Erythroblast (primary cell): ENCODE data around the gene SLC47A2.
A peak's percentile ranks its signal among the peaks of the same experiment; 100 is the strongest.
"Not testable (repeated sequence)": the region's sequence is repeated elsewhere in the genome, so short reads cannot be mapped to it uniquely, and the experiment has no call there.

Experiments used
- DNase-seq, 2 experiments: peaks; one replicate each; lab custom pipeline; 2025; lab: John Stamatoyannopoulos, UW
- GATA1 ChIP-seq: IDR thresholded peaks from 2 replicates; pipeline ENCODE4 v1.6.1; 2011; ENCODE audit warnings: low read depth, mild to moderate bottlenecking, control low read depth, low read length, moderate library complexity
- POLR2A ChIP-seq: IDR thresholded peaks from 2 replicates; pipeline ENCODE4 v1.6.1; 2011; ENCODE audit warnings: mild to moderate bottlenecking, low read length

The SLC47A2 gene

DNA sequence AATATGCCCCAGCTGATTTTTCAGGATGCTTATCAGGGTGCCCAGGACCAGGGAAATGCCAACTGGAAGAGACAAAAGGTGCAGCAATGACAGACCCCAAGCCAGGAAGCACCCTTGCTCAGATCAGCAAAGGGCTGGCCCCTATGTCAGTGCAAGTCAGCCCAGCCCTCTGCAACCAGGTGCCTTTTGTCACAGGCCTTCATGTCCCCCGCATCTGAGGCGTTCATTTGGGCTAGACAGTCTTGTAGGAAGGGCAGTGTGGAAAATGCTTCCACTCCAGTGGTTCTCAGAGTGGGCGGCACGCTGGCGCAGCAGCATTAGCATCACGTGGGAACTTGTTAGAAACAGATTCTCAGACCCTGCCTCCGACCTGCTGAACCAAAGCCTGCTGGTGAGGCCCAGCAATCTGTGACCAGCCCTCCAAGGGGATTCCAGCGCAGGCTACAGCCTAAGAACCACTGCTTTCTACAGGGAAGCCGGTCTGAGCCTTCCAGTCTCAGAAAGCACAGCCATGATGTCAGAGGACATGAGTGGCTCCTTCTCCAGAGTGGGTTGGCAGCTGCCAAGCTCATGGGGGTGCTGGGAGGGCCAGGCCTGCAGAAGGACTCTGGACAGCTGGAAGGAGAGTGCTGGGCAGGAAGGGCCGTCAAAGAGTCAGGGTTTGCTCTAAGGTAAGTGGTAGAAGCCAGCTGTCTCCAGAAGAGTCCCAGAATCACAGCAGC lies 13.1 kb downstream of the SLC47A2 start:
- no peak for TF ChIP-seq GATA1
- TF ChIP-seq POLR2A, result no peak
- no peak for DNase-seq

DNA sequence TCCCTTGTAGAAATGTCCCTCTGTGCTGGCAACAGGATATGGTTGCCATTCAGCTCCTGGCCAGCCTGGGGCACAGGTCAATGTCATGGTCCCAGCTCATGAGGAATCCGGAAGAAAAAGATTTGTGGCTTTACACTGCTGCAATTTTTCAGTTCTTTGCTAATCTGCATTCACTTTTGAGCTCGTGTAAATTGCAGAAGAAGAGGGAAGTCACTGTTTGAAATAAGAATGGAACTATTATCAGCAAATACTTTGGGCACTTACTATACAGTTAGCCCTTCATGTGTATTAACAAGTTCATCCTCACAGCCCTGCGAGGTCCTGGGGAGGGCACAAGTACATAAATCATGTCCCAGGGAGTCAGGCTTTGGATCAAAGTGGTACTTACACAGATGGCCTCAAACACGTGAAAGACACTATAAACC lies 14.2 kb downstream of the SLC47A2 start:
- TF ChIP-seq POLR2A (no peak), GATA1 (no peak)
- DNase-seq, result no peak

DNA sequence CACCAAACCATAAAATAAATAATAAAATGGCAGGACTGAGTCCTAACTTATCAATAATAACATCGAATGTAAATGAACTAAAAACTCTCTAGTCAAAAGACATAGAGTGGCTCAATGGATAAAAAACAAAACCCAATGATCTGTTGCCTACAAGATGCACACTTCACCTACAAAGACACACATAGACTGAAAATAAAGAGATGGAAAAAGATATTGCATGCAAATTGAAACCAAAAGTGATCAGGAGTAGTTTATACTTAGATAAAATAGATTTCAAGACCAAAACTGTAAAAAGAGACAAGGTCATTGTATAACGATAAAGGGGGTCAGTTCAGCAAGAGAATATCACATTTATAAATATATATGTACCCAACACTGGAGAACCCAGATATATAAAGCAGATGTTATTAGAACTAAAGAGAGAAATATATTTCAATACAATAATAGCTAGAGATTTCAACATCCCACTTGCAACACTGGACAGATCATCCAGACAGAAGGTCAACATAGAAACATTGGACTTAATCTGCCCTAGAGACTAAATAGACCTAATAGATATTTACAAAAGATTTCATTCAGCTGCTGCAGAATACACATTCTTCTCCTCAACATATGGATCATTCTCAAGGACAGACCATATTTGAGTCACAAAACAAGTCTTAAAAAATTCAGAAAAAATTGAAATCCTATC lies 29.8 kb downstream of the SLC47A2 start:
- no peak for TF ChIP-seq GATA1
- TF ChIP-seq POLR2A, result no peak
- DNase-seq, result no peak

DNA sequence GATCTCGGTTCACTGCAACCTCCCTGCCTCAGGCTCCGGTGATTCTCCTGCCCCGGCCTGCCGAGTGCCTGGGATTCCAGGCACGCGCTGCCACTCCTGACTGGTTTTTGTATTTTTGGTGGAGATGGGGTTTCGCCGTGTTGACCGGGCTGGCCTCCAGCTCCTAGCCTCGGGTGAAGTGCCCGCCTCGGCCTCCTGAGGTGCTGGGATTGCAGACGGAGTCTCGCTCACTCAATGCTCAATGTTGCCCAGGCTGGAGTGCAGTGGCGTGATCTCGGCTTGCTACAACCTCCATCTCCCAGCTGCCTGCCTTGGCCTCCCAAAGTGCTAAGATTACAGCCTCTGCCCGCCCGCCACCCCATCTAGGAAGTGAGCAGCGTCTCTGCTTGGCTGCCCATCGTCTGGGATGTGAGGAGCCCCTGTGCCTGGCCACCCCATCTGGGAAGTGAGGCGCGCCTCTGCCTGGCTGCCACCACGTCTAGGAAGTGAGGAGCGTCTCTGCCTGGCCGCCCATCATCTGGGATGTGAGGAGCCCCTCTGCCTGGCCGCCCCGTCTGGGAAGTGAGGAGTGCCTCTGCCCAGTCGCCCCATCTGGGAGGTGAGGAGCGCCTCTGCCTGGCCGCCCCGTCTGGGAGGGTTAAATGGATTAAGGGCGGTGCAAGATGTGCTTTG lies 31.3 kb downstream of the SLC47A2 start:
- DNase-seq, result not testable (repeated sequence)

DNA sequence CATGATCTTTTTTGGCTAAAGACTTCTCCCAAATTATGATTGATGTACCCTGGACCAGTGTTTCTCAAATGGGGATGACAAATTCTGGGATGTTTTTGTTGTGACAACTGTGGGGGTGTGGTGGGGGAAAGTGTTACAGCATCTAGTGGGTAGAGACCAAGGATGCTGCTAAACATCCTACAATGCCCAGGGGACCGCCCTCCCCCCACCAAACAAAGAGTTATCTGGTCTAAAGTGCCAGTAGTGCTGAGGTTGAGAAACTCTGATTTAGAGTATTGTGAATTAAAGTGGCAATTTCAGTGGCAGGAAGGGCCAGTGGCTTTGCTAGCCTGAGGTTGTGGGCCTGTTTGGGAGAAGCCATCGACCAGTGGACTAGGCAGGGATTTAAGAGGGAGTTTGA lies 33.3 kb downstream of the SLC47A2 start:
- TF ChIP-seq GATA1 (no peak), POLR2A (no peak)
- no peak for DNase-seq

DNA sequence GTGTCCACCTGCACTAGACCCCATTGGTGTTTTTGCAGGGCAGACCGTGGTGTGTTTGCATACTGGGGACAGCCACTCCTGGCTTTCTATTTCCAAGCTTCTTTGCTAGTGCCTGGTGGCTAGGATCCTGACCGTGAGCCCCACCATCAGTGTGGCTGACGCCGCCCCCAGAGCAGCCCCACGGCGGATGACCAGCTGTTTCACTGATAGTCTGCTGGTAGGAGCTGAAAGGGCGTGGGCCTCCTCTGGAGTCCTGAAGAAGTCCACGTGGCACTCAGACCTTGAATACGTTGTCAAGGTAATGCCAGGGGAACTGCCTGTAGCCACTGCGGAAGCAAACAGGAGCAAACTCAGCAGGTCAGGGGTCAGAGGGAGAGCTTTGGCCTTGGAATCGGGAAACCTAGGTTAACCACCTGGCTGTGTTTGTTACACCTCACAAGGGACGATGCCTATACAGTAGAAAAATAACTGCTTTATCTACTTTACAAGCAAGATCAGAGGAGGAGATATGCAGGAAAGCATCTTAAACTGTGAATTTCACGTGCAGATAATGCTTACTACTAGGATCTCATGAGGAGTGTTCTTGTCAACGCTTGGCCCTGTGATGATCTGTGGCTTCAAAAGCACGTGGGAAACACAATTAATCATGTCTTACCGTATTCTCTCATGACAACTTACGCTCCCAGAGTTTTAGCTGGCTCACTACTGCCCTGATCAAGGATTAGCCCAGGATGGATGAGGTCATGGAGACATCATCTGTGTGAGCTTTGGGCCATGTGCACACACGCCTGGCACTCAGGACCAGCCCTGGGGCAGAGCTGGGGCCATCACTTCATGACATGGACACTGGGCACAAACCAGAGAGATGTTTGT lies 37.6 kb downstream of the SLC47A2 start:
- DNase-seq, result peak in 1 of 2 experiments; percentile 20
- no peak for TF ChIP-seq GATA1
- TF ChIP-seq POLR2A, result no peak

DNA sequence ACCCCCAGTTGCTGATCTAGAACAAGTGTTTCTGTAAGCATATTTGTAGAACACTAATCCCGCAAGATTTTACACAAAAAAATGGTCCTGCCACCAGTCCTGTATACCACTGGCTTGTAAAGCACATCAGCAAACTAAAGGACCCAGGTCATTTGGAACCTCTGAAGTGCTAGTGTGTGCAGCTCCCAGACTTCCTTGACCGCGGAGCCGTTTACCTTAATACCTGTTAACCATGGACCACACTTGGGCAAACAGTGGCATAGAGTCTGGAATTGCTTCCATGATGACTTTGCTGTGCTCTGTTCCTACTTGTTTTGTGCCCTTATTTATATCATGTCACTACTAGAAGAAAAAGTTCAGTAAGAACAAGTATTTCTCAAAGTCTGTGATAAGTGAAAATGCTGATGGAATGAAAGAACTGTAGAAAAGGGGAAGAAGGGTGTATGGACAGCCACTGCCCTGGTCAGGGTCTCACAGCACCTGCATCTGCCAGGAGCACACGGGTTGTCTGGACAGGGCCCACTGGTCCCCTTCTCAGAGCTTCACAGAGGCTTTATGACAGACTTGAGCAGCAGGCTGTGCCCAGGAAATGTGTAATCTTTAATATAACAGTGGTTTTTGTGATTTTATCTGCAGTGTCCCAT lies 38.5 kb downstream of the SLC47A2 start:
- no peak for DNase-seq
- no peak for TF ChIP-seq GATA1
- TF ChIP-seq POLR2A, result no peak

DNA sequence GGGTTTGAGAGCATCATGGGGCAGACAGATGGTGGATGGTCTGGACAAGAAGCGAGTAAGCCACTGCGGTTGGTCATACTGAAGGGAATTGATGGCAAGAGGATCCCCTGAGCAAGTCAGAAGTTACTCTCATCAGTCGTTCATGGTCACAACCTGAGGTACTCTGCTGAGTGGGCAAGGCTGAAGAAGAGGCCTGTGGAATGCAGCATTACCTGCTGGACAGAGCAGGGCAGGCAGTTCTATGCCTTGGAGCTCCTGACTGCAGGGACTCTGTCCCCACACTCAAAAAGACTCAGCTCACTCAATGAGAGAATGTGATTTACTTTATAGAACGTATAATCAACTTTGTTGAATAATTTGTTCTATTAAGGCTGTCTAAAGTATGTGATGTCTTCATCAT lies 39.5 kb downstream of the SLC47A2 start:
- no peak for TF ChIP-seq GATA1
- TF ChIP-seq POLR2A, result no peak
- no peak for DNase-seq

DNA sequence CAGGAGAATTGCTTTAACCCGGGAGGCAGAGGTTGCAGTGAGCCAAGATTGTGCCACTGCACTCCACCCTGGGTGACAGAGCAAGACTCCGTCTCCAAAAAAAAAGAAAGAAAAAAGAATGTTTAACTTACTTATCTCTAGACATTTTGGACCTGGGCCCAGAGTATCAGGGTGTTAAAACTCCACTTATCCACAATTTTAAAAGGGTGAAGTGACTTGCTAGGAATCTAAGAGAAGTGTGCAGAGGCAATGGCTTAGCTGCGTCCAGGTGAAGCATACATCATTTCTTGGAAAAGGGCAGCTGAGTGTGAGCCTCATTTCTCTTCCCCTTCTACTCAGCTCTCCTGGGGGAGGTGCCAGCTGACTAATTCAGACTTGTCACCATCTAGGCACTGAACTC lies 42.8 kb downstream of the SLC47A2 start:
- TF ChIP-seq GATA1, result no peak
- TF ChIP-seq POLR2A, result no peak

DNA sequence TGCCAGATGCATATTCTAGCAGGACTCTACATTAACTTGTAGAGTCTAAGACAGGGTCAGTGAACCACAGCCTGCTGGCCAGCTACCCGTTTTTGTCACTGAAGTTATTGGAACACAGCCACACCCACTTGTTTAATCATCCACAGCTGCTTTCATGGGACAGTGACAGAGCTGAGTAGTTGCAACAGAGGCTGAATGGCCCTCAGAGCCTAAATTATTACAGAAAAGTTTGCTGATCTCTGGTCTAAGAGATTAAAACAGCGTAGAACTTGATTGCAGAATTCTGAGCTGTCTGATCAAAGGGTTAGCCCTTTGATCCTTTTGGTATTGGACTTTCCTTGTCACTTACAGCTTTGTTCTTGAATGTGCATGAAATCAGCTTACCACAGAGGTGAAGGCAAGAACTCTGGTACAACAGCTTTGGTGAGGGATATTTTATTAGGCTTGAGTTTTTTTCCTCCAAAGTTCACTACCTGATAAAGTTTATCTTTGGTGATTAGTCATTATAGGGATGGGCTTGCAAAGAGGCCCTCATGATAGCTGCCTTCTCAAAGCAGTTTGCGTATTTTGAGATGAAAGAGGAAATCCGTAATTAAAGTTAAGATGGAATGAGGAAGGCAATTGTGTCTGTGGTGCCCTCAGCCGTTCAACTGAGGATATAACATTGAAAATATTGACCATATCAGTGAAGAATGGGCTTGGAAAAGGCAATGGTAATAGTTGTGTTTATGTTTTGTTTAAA lies 44.2 kb downstream of the SLC47A2 start:
- TF ChIP-seq GATA1 (no peak), POLR2A (no peak)
- peak; percentile 59 to 69 for DNase-seq

More for the DNA sequence above, 42.8 kb downstream of the SLC47A2 start:
- no peak for DNase-seq

DNA sequence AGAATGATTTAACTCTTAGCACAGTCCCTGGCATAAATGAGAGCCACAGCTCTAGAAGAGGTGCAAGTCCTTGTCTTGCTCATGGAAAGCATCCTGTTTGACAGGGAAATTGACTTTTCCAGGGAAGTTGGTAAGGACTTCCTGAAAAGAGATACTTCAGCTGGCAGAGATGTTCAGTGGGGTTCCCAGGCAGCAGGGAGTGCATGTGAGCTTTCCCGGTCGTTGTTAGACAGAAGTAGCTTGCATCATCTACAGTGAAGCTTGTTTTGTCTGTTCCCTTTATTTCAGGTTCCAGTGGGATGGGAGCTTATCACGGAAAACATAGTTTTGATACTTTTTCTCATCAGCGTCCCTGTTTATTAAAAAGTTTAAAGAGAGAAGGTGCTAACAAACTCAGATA lies 45.0 kb downstream of the SLC47A2 start:
- no peak for TF ChIP-seq GATA1
- DNase-seq, result no peak

DNA sequence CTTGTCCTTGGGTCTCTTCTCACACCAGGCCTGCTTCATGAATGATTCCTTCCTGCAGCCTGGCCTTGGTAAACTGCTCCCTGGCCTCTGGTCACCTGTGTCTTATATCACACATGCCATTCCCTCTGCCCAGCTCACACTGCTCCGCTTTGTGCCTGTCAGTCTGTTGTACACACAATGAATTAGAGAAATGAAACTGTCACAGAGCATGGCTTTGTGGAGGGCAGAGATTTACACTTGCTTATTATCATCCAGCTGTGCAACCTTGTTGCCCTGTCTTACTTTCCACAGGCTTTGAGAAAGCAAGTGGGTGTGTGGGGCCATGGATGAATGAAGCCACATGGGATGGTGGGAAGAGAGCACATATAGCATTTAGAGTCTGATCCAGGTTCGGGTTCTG lies 45.5 kb downstream of the SLC47A2 start:
- DNase-seq, result no peak
- TF ChIP-seq POLR2A, result no peak
- no peak for TF ChIP-seq GATA1

DNA sequence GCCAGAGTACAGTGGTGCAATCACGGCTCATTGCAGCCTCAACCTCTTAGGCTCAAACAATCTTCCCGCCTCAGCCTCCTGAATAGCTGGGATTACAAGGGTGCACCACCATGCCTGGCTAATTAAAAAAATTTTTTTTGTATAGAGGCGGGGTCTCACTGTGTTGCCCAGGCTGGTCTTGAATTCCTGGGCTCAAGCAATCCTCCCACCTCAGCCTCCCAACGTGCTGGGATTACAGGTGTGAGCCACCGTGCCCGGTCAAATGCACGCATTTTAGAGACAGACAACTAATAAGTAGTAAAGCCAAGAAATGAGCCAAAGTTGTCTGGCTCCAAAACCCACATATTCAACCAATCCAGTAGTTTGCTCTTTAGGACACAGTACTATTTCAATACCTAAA lies 46.7 kb downstream of the SLC47A2 start:
- not testable (repeated sequence) for DNase-seq
